IMR-90 (cell line): ENCODE data around the gene MUC5AC. TPM values are rescaled to one million over a fixed set of nuclear protein-coding genes. Genes with fewer than 3 reads are reported as not detected.

Experiments used
- ATAC-seq: fragments of 200-7000 bp; cut with Tn5 transposase; 2 replicates; pipeline ENCODE4 v1.9.1; 2020; ENCODE audit warnings: low read depth, mild to moderate bottlenecking, moderate library complexity
- BruUV-seq: library from RNA; stranded (reverse); fragments of 400-500 nt; replicated peaks from 2 replicates; lab custom pipeline; 2021; lab: Mats Ljungman, UMichigan
- CTCF ChIA-PET: fragments of 300-600 bp; formaldehyde crosslinking; extraction: SDS; loops from one replicate; lab custom pipeline; 2021; ENCODE audit warnings: antibody characterized with exemption; lab: Yijun Ruan, JAX
- POLR2A ChIA-PET: fragments of 300-600 bp; sonication (Branson Sonifier 250); formaldehyde crosslinking; loops from one replicate; lab custom pipeline; 2022; ENCODE audit warnings: antibody characterized with exemption; ENCODE audit not compliant: unreplicated experiment; lab: Charles Lee
- DNase-seq: peaks from one replicate; pipeline ENCODE4 v3.0.0; 2013
- H2AFZ ChIP-seq: replicated peaks from 2 replicates; pipeline ENCODE3; 2013; ENCODE audit warnings: low read length, mild to moderate bottlenecking; ENCODE audit not compliant: poor library complexity
- H2AK5ac ChIP-seq: 2 replicates; pipeline ENCODE4 v1.6.1; 2013; ENCODE audit warnings: low read depth, low read length, inconsistent platforms
- H2AK9ac ChIP-seq: replicated peaks from 2 replicates; pipeline ENCODE3; 2013; ENCODE audit warnings: mild to moderate bottlenecking, low read depth, low read length, moderate library complexity; ENCODE audit not compliant: poor library complexity
- H2BK120ac ChIP-seq: 2 replicates; pipeline ENCODE4 v1.6.1; 2013; ENCODE audit warnings: low read depth, low read length, inconsistent platforms
- H2BK15ac ChIP-seq: 3 replicates; pipeline ENCODE4 v1.6.1; 2013; ENCODE audit warnings: low read depth, low read length, inconsistent platforms
- H2BK20ac ChIP-seq: 2 replicates; pipeline ENCODE4 v1.6.1; 2013; ENCODE audit warnings: low read depth, mild to moderate bottlenecking, inconsistent platforms, low read length, moderate library complexity
- H2BK5ac ChIP-seq: 2 replicates; pipeline ENCODE4 v1.6.1; 2013; ENCODE audit warnings: mild to moderate bottlenecking, low read depth, low read length, inconsistent platforms; ENCODE audit not compliant: poor library complexity, severe bottlenecking
- H3K14ac ChIP-seq: replicated peaks from 2 replicates; pipeline ENCODE4 v1.6.1; 2013; ENCODE audit warnings: low read depth, low read length, inconsistent platforms
- H3K18ac ChIP-seq: 2 replicates; pipeline ENCODE4 v1.6.1; 2013; ENCODE audit warnings: low read depth, low read length, control low read depth
- H3K23ac ChIP-seq: 2 replicates; pipeline ENCODE4 v1.6.1; 2013; ENCODE audit warnings: low read depth, low read length, inconsistent platforms
- H3K27ac ChIP-seq: 2 replicates; pipeline ENCODE4 v1.5.1; 2013; ENCODE audit warnings: mild to moderate bottlenecking, control low read depth, low read length; ENCODE audit not compliant: insufficient read depth
- H3K27me3 ChIP-seq: 2 replicates; pipeline ENCODE4 v1.6.1; 2013; ENCODE audit warnings: low read length; ENCODE audit not compliant: control insufficient read depth, insufficient read depth
- H3K36me3 ChIP-seq: 2 replicates; pipeline ENCODE4 v1.6.1; 2013; ENCODE audit warnings: low read length, mixed read lengths; ENCODE audit not compliant: control insufficient read depth, insufficient read depth
- H3K4ac ChIP-seq: 2 replicates; pipeline ENCODE4 v1.6.1; 2013; ENCODE audit warnings: low read depth, low read length, inconsistent platforms
- H3K4me1 ChIP-seq: 2 replicates; pipeline ENCODE4 v1.6.1; 2013; ENCODE audit warnings: low read length, mixed read lengths; ENCODE audit not compliant: control insufficient read depth, insufficient read depth
- H3K4me2 ChIP-seq: 2 replicates; pipeline ENCODE4 v1.6.1; 2013; ENCODE audit warnings: low read depth, mild to moderate bottlenecking, control low read depth, low read length, moderate library complexity
- H3K4me3 ChIP-seq: 2 replicates; pipeline ENCODE4 v1.5.1; 2013; ENCODE audit warnings: low read depth, mild to moderate bottlenecking, control low read depth, low read length, moderate library complexity; ENCODE audit not compliant: insufficient read depth
- H3K56ac ChIP-seq: 2 replicates; pipeline ENCODE4 v1.6.1; 2013; ENCODE audit warnings: low read length, inconsistent platforms; ENCODE audit not compliant: insufficient read depth; ENCODE audit errors: extremely low read depth
- H3K79me1 ChIP-seq, 2 experiments: 2 replicates each; pipeline ENCODE4 v1.6.1; 2013; ENCODE audit warnings: low read length in 2 of 2, inconsistent platforms in 1 of 2, low read depth in 1 of 2
- H3K9ac ChIP-seq: 2 replicates; pipeline ENCODE4 v1.6.1; 2013; ENCODE audit warnings: low read depth, low read length, control low read depth
- H3K9me1 ChIP-seq: 2 replicates; pipeline ENCODE4 v1.6.1; 2013; ENCODE audit warnings: low read length, inconsistent platforms; ENCODE audit not compliant: insufficient read depth
- H3K9me3 ChIP-seq: 2 replicates; pipeline ENCODE4 v1.6.1; 2013; ENCODE audit warnings: low read length; ENCODE audit not compliant: control insufficient read depth, insufficient read depth
- H4K20me1 ChIP-seq: 2 replicates; pipeline ENCODE4 v1.6.1; 2013; ENCODE audit warnings: low read length, inconsistent platforms; ENCODE audit not compliant: insufficient read depth
- H4K5ac ChIP-seq: 2 replicates; pipeline ENCODE4 v1.6.1; 2013; ENCODE audit warnings: mild to moderate bottlenecking, low read depth, low read length, control low read depth
- H4K8ac ChIP-seq, 2 experiments: 2 replicates each; pipeline ENCODE4 v1.6.1; 2013; ENCODE audit warnings: low read depth in 2 of 2, low read length in 2 of 2, control low read depth in 1 of 2, inconsistent platforms in 1 of 2
- H4K91ac ChIP-seq: 2 replicates; pipeline ENCODE4 v1.6.1; 2013; ENCODE audit warnings: low read depth, low read length, inconsistent platforms; ENCODE audit not compliant: insufficient read depth
- BHLHE40 ChIP-seq: fragments of 150-350 bp; IDR thresholded peaks from 2 replicates; pipeline ENCODE4 v1.6.1; 2016; ENCODE audit warnings: mild to moderate bottlenecking, low read depth, low read length
- CEBPB ChIP-seq: IDR thresholded peaks from 2 replicates; pipeline ENCODE4 v1.6.1; 2012; ENCODE audit warnings: low read depth, low read length, improper control_type of control experiment
- CHD1 ChIP-seq: IDR thresholded peaks from 2 replicates; pipeline ENCODE4 v1.6.1; 2012; ENCODE audit warnings: low read depth, low read length, improper control_type of control experiment
- ELK1 ChIP-seq: fragments of 150-350 bp; IDR thresholded peaks from 2 replicates; pipeline ENCODE4 v1.6.1; 2016; ENCODE audit warnings: low read depth, mild to moderate bottlenecking, low read length, moderate library complexity, borderline replicate concordance
- FOS ChIP-seq: fragments of 150-350 bp; IDR thresholded peaks from 2 replicates; pipeline ENCODE4 v1.6.1; 2016; ENCODE audit warnings: low read depth, low read length
- MXI1 ChIP-seq: IDR thresholded peaks from 2 replicates; pipeline ENCODE4 v1.6.1; 2012; ENCODE audit warnings: low read depth, mild to moderate bottlenecking, low read length, moderate library complexity, borderline replicate concordance
- NFE2L2 ChIP-seq: fragments of 150-350 bp; IDR thresholded peaks from 2 replicates; pipeline ENCODE4 v1.6.1; 2016; ENCODE audit warnings: low read depth, mild to moderate bottlenecking, low read length
- RAD21 ChIP-seq: IDR thresholded peaks from 2 replicates; pipeline ENCODE4 v1.6.1; 2012; ENCODE audit warnings: low read length, improper control_type of control experiment
- RCOR1 ChIP-seq: IDR thresholded peaks from 2 replicates; pipeline ENCODE4 v1.6.1; 2012; ENCODE audit warnings: mild to moderate bottlenecking, low read length, improper control_type of control experiment; ENCODE audit not compliant: insufficient replicate concordance
- RFX5 ChIP-seq: IDR thresholded peaks from 2 replicates; pipeline ENCODE4 v1.8.0; 2012; ENCODE audit warnings: low read depth, mild to moderate bottlenecking, low read length, moderate library complexity
- USF2 ChIP-seq: fragments of 150-350 bp; IDR thresholded peaks from 2 replicates; pipeline ENCODE4 v1.6.1; 2017; ENCODE audit warnings: mild to moderate bottlenecking, antibody characterized with exemption, low read length, low read depth
- WGBS, 2 experiments: methylation state at CpG; one replicate each; pipeline versions ENCODE4 v1.1.5 to v1.1.7; 2013; ENCODE audit warnings: missing lambda C conversion rate in 2 of 2; ENCODE audit not compliant: insufficient read length in 1 of 2; ENCODE audit errors: extremely low coverage in 2 of 2; 5-methylcytosine and 5-hydroxymethylcytosine counted together
- dilution Hi-C: fragments of 300-500 bp; cut with HindIII; formaldehyde crosslinking; loops from one replicate; pipeline ENCODE4 v1.14.3; 2018; ENCODE audit warnings: low sequenced_read_pairs; ENCODE audit not compliant: unreplicated experiment
- in situ Hi-C: fragments of 300-500 bp; cut with MboI; formaldehyde crosslinking; loops from 3 replicates; pipeline ENCODE4 v1.14.3; 2019; ENCODE audit warnings: low sequenced_read_pairs, inconsistent platforms, mixed read lengths
- intact Hi-C: fragments of 100-400 bp; cut with micrococcal nuclease; formaldehyde crosslinking; loops from 2 replicates; pipeline ENCODE4 v1.10.0; 2022
- polyA plus RNA-seq, 3 experiments: library from polyadenylated mRNA; depleted of rRNA; stranded (reverse); fragments of >200 nt; gene quantifications; 2 replicates each; pipeline ENCODE4 v1.2.3, GENCODE V29; 2012; ENCODE audit warnings: low replicate concordance in 1 of 3
- total RNA-seq: library from RNA; depleted of rRNA; stranded (reverse); fragments of >200 nt; gene quantifications from 2 replicates; pipeline ENCODE4 v1.2.3, GENCODE V29; 2012

Gene MUC5AC
- total and polyA plus RNA-seq, 2 of the 4 experiments (the other 2 are of a cell fraction), result 0.02 TPM; not detected in 1

GRCh38 chr11:1230456-1231395, 73.0 kb downstream of the MUC5AC start:
- POLR2A ChIA-PET, result no interaction called here
- H3K14ac ChIP-seq, result no peak overlapping the region
- H3K4me3 ChIP-seq, result no peak overlapping the region
- no peak overlapping the region for H2AK9ac ChIP-seq
- H3K4me2 ChIP-seq, result no peak overlapping the region
- WGBS, 2 experiments, result 69% methylated on average over 15 of the region's 45 CpGs; no CpG with 5 or more reads in 1 of the 2 experiments
- H2BK20ac ChIP-seq, result no peak overlapping the region
- CTCF ChIA-PET, result no interaction called here
- H3K4ac ChIP-seq, result no peak overlapping the region
- no peaks in the 10 kb centered on the region; the same call in 1 of the 2 replicates for H4K20me1 ChIP-seq
- no peak overlapping the region for H3K18ac ChIP-seq
- no peak overlapping the region for H3K9ac ChIP-seq
- no peak overlapping the region for H2BK120ac ChIP-seq
- no peaks in the 10 kb centered on the region for H3K9me3 ChIP-seq
- H2AK5ac ChIP-seq, result no peak overlapping the region
- no peaks in the 10 kb centered on the region; the same call in 1 of the 2 replicates for H3K27me3 ChIP-seq
- H2BK5ac ChIP-seq, result no peak overlapping the region
- no peaks in the 10 kb centered on the region for H3K9me1 ChIP-seq
- H3K23ac ChIP-seq, result no peak overlapping the region
- ATAC-seq (no peak), DNase-seq (no peak)
- H3K79me1 ChIP-seq, result no peaks in the 10 kb centered on the region
- H2BK15ac ChIP-seq, result no peak overlapping the region
- no TSS peak for BruUV-seq
- H3K4me1 ChIP-seq, result no peaks in the 10 kb centered on the region
- H4K91ac ChIP-seq, result no peak overlapping the region
- peak overlapping the region; percentile 21 for H2AFZ ChIP-seq
- H3K56ac ChIP-seq, result no peak overlapping the region
- dilution Hi-C loops, result no loop called here
- H3K27ac ChIP-seq, result no peak overlapping the region
- in situ Hi-C loops, result no loop called here
- H4K5ac ChIP-seq, result no peak overlapping the region
- no peaks in the 10 kb centered on the region for H3K36me3 ChIP-seq
- intact Hi-C loops, result no loop called here
- H4K8ac ChIP-seq, result no peak overlapping the region
- no peak for TF ChIP-seq RFX5
- no peak for TF ChIP-seq RAD21
- TF ChIP-seq BHLHE40, result no peak
- no peak for TF ChIP-seq NFE2L2
- TF ChIP-seq ELK1, result no peak
- TF ChIP-seq MXI1, result no peak
- TF ChIP-seq FOS, result no peak
- TF ChIP-seq CEBPB, result no peak
- no peak for TF ChIP-seq RCOR1
- no peak for TF ChIP-seq USF2
- TF ChIP-seq CHD1, result no peak
